ELR (cell line): Measurements from ENCODE around the gene PTPRD.

Source experiments
- DNase-seq: peaks from one replicate; pipeline ENCODE4 v3.0.0-alpha.2; 2015; ENCODE audit warnings: low read depth

Gene PTPRD

DNA sequence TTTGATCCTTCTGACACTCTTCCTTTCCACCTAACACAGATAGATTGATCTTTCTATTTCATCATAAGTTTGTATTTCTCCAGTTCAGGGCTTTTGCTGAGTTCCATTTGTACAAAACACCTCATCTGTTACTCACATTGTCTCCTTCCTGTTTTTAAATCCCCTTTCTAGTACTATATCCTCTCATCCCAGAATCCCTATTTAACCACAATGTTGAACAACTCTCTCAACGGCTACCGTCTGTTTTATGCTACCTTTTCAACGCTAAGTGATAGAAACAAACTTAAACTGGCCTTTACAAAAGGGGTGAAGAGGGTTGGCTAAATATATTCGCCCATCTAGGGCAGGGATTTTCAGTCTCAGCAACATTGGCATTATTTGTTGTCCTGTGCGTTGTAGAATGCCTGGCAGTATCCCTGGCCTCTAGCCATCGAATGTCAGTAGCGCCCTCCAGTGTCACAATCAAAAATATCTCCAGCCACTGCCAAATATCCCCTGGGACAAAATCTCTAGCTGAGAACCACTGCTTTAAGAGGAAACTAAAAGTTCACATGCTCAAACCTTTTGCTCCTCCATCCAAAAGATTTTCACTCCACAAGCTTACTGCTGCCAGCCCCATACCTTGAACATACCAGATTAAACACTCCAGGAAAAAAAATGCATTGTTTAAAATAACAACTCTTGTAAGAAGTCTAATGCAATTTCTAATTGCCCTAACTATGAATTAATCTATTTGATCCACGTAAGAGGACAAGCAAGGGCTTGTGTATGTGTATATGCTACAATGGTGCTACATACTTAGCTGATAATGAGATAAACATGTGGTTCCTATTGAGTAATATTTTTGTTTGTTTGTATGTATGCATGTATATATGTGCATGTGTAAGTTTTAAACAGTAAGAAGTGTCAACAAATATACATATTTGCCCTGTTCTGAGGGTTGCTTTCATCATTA lies 344.0 kb downstream of the PTPRD start:
- DNase-seq: no peak

DNA sequence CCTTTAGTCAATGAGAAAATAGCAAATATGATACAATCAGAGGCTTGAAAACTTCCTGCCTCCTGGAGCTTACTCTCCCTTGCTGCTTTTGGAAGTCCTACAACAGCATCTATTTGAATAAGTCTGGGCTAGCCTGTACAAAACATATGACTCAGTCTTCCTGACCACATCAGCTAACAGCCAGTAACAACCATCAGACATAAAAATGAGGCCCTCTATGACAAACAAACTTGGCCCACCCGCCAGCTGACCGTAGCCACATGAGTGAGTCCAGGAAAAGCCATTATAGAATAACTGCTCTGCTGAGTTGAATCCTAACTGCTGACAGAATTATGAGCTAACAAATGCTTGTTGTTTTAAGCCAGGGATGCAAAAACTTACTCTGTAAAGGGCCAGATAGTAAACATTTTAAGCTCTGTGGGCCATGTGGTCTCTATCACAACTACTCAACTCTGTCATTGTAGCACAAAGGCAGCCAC lies 347.6 kb downstream of the PTPRD start:
- DNase-seq: no peak

DNA sequence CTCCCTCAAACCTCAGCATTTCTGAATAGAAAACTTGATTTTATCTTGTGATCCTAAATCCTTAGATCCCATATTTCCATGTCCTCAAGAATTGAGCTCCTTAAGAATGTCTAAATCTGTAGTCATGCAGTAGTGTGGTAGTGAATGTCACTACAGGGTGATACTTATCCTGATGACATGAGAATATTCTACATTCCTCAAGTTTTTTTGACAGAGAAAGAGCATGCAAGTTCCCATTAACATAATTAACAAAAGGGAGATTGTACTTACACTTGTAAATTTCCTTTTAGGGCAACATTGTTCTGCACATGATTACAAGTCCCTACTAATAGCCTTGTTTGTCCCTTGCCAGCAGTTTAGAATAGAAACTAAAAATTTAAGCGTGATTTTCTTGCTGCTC lies 352.3 kb downstream of the PTPRD start:
- no peak for DNase-seq

DNA sequence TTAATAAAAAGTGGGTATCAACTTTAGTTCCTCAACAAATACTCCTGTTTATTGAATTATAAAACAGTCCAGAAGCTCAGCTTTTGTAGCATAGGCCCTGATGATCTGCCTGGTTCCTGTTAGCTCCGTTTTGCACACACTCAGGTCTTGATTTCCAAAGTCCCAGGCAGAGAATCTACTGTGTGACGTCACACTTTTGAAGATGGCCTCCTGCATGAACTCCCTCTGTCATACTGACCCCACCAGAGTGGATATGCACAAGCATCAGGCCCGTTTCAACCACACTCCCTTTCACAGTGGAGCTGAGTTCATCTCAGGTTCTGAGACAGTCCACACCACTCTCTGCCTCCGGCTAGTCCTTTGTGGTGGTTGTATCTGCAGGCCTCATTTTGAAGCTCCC lies 353.1 kb downstream of the PTPRD start:
- DNase-seq: no peak

DNA sequence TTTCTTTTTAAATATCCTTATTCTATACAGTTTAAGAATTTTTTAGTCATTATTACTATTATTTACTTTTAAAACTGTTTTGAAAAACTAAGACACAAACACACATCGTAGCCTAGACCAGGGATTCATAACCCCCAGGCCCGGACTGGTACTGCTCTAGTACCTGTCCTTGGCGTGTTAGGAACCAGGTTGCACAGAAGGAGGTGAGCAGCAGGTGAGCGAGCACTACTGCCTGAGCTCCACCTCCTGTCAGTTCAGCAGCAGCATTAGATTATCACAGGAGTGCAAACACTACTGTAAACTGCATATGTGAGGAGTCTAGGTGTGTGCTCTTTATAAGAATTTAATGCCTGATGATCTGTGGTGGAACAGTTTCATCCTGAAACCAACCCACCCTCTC lies 357.0 kb downstream of the PTPRD start:
- DNase-seq: no peak

DNA sequence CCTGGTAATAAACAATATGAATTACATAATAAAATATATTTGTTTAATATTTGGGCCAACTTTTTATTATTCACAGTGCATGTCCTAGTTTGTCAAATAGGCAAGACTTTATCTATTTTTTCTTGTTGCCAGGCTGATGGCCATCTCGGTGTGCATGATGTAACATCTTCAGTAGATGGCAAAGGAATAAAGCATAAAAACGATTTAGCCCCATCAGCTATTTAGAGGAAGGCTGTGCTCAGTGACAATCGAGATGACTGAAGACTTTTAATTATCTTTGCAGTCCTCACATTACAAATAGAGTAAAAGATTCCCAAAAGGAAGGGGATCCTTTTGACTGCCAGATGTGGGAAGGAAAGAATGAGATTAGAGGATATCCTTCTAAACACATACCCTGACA lies 358.5 kb downstream of the PTPRD start:
- DNase-seq: no peak

DNA sequence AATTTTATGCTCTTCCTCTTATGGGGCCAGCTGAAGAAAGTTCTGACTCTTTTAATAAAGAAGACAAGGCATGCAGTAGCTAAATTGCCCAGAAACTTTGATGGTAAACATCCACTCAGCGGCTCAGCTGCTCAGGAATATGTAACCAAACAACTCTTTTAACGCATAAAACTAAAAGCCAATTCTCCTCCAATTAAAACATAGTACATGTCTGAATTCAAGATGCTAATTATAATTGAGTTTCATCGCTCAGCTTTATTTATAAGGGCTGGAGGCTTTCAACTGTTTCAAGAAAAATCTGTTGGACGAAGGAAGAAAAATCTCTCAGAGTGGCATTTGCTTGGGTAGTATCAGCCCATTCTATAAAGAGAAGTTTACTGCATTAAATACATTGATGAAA lies 359.5 kb downstream of the PTPRD start:
- DNase-seq: no peak

DNA sequence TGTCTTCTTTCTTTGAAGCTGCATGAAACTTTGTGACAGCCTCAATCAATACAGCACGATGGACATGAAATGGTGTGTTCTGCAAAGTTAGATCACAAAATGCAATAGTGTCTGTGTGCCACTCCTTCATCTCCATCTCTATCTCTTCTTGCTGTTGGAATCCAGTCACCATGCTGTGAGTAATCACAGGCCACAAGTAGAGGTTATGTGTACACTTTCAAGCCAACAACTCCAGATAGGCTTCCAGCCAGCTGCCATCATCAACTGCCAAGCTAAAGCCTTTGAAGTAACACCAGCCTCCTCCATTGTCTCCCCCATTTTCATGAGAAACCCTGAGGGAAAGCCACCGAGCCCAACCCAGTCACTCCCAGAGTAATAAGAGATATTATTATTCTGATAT lies 360.6 kb downstream of the PTPRD start:
- DNase-seq: no peak

DNA sequence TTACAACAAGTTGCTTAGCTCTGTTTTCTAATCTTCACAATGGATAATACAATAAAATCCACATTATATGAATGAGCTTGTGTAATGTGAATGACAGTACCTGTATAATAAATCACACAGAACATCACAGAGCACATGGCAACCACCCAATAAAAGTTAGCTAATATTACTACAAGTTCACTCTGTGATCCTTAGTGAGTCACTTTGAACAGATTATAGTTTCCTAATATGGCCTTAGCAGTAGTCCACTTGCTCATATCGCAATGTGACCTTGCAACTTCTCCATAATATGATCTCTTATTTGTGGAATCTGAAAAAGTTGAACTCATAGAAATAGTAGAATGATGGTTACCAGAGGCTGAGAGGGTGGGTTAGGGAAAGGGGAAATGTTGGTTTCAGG lies 361.3 kb downstream of the PTPRD start:
- DNase-seq: no peak

DNA sequence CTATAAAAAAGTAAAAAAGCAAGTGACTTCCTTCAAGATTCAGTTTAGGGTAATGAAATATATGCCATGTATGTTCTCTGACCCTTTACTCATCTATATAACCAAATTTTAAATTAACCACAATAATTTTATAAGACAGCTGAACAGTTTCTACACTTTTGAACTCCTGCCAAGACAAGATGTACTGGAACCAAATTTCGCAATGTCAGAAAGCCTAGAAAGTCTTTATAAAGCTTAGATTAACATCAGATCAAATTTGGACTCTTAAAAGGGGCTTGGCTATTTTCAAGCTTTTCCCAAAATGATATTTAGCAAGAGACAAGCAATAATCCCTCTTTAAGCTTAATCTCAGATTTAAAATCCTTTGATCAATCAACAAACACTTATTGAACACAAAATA lies 362.6 kb downstream of the PTPRD start:
- no peak for DNase-seq

DNA sequence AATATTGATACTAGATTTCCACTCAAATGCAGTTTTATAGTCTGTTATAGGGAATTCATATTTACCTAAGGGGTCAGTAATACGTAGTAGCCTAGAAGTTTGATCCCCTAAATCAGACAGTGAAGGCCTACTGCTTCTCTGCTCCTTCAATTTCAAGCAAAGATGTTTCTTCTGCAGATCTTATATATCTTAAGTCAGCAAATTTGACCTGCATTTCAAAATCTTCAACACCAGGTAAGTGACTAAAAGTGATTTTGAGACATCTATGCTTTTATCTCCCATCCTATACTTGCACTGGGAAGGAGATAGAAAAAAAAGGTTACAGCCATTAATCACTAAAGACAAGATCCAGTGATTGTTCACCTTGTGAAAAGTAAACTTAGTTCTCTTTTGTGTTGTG lies 363.9 kb downstream of the PTPRD start:
- no peak for DNase-seq

DNA sequence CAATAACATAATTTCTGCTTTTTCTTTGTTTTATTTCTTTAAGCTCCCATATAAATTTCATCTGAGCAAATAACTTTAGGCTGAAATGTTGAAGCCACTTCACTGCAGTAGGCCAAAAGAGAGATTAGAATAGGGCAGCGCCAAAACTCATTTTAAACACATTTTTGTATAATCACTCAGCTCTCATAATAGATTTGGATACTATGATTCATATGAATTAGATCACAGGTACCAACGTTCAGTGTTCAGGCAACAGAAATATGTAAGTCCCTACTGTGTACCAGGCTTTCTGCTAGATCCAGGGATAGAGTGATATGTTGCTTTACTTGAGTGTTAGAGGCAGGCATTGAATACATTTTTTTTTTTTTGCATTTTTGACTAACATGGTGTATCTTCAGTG lies 370.5 kb downstream of the PTPRD start:
- no peak for DNase-seq

DNA sequence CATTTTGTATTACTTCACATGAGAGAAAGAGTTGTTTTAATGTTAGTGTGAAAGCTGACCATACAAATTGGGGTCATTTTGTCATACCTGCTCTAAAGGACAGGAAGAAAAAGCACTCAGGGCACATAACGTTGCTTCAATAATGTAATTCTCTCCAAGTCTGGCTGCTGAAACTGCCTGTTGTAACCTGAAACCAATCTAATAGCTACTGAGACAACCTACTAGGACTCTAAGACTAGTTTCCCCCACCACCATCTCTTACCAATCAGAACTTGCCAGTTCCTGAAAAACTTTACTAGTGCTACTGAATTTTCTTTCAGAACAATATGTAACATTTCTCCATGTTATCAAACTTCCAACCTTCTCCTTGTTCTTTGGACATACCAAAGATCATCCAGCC lies 374.7 kb downstream of the PTPRD start:
- DNase-seq: no peak

DNA sequence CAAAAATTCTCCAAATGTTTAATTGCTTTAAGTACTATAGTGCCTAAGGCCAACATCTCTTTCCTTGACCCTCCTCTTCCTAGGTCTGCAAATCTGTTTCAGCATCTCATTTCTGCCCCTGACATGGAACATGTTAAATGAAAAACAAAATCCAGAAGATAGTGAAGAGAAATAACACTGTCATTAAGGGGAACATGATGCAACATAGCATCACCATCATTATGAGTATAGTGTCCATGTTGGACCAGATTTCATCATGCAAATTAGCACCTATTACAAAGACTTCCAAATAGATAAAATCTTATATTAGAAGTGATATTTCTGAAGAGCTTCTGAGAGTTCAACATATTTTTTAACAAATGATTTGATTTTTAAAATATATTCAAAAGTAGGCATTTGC lies 375.2 kb downstream of the PTPRD start:
- DNase-seq: no peak

DNA sequence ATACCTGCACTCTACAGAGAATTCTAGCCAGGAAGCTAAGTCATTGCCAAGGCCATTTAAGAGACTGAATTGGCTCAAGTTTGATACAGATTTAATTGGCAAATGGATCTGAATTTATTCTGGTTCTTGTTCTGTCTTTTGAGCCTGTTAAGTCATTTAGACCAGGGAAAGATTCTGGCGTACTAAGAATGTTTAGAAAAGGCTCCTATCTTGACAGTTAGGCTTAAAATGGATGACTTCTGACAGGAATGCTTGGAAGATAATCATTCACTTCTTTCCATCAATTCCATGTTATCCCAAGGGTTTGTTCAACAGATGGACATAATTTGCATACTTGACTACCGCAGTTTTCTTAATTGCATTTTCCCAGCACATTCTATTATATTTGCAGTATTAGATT lies 376.6 kb downstream of the PTPRD start:
- no peak for DNase-seq

DNA sequence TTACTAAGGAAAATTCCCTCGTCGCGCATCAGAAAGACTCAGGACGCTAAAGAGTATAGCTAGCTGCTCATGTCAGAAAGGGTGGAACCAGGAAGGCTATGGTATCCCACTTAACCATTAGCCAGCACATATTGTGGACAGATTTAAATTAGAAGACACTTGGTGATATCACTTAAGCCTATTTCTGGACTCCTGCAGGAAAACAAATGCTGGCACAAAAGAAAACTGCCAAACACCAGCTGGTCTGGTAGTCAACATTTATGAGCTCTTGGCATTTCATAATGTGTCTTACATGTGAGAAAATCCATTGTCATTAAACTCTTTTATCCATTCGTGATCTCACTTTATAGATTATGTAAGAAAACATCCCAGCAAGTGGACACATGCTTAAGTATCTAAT lies 377.4 kb downstream of the PTPRD start:
- no peak for DNase-seq

DNA sequence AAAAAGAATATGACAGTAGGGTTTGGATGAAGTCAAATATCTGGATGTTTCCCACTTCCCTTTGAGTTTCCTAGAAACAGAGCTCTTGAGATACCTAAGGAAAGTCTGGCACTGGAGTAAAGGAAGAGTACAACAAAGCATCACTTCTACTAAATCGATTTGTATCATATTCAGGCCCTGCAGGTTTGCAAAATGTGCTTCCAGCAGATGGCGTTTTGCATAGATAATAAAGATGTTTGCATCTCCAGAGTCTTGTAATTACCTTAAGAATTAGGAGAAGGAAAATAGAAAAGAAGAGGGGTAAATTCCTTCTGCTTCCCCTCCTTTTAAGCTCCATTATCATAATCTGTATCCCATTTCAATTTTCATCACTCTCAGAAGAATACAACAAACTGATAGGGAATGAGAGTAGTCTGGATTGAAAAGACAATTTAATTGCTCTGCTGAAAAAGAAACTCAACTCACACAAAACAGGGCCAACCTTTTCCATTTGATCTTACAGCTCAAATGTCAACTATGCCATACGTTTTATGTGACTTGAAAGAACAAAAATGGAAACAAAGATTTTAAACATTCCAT lies 380.4 kb downstream of the PTPRD start:
- no peak for DNase-seq

DNA sequence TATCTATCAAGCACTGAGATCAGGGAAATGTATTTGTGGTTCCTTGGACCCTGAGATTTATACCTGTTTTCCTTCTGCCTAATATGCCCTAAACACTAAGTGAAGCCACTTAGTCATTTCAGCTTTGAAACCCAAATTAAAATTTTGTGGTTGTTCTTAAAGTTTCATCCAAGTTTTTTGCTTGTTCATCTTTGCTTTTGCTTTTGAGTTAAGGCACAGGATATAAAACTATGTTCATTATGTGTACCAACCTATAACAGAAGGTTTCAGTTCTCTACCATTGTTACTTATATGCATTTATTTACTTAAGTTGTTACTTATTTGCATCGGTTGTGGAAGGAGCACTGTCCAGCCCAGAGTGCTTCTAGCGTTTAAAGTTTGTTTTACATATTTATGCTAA lies 382.3 kb downstream of the PTPRD start:
- DNase-seq: no peak

DNA sequence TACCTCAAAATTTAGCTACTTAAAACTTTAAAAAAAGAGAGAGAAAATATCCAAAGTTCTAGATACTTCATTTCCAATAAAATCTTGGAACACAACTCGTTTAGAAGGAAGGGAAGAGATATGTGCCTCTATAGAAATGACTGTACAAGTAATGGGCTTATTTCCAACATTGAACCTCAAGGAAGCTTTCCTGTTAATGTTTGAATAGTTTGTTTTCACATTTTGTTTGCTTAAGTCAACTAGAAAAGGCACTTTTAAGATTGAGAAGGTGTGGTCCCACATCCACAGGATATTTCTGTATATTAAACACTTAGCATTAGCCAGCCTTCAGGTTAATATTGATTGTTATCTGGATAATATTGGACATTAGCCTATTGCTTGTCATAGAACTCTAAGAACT lies 384.7 kb downstream of the PTPRD start:
- no peak for DNase-seq

DNA sequence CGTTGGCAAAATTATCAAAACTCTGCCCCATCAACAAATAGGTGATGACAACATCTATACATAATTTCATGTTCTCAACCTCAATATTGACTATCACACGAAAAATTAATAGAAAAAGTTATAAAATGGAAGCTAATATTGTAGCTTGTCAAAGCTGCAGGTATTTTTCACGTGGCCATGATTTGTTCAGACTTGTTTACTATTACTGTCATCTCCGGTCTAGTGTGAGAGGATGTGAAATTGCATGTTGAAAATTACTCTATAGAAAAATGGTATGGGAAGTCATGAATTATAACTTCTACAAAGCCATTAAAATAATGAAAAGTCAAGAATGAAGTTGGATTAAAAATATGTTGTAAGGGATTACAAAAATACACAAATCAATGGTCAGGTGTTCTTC lies 385.8 kb downstream of the PTPRD start:
- DNase-seq: no peak

DNA sequence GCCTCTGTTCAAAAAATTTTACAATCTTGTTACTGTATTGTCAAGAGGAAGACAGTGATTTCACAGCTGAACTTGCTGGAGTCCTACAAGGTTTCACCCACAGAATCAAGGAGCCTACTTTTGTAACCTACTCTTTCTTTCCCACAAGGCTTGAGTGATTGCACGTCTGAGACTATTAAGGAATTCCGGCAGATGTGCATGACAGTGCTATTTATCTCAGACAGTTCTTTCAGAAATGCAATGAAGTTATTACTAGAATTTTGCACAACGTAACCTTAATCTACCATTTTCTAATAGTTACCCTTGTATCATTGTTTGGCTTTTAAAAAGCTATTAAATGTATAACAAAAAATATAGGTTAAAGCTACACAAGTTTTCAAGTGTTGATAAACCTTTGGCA lies 400.1 kb downstream of the PTPRD start:
- DNase-seq: no peak

DNA sequence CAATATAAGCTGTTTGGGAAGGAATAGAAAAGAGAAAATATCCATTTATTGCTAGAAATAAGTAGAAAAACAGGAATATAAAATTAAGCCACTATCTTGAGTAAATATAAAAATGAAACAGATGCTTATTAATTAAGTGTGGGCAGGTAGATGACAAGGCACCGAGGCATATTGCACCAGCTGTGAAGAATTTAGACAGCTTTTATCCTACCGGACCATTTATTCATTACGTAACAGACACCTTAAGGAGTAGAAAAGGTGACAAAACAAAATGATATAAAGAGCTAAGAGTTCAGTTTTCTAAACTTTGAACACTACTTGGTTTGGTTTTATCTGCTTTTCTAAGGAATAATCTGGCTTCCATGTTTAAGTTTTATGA lies 404.1 kb downstream of the PTPRD start:
- DNase-seq: no peak

DNA sequence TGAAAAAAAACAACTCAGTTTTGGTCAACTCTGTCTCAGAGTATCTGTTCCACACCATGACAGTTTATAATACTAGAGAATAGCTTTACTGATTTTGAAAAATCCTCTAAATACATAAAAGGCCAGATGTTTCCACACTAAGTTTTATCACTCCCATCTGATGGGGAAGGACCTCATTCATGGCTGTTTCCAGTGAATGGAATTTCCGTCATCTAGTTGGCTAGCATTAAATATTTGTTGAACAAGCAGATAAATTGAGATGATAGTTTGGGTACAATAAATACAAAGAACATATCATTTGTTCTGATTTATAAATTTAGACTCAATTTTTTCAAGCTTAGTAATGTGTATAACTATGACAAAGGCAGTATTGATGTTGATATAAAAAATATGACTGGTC lies 408.5 kb downstream of the PTPRD start:
- DNase-seq: no peak

DNA sequence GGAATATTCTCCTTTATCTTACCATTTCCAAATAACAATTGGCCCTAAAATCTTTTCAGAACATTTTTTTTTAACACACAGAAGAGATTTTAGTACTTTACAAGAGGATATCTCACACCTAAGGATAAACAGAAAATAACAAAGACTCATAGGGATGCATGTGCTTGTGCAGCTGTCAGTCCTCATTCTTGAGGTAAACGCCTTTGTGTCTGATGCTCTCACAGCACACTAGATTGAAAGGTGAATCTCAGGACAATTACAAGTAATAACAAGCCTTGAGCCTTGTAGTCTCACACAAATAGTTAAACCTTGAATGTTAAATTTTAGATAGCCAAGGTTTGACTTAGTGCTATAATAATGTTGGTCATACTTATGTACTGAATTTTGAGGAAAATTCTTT lies 439.2 kb downstream of the PTPRD start:
- no peak for DNase-seq
